SK-N-SH (cell line): ENCODE measurements around the gene GDF9. TPM values are rescaled to one million over a fixed set of nuclear protein-coding genes. Genes with fewer than 3 reads are reported as not detected.

Source experiments
- CTCF ChIA-PET: fragments of 300-600, 350-600 bp; formaldehyde crosslinking; extraction: SDS; loops from one replicate; lab custom pipeline; 2021; lab: Yijun Ruan, JAX
- POLR2A ChIA-PET: fragments of 350-600 bp; sonication (Branson Sonifier 250); formaldehyde crosslinking; extraction: SDS; loops from one replicate; lab custom pipeline; 2020; ENCODE audit warnings: antibody characterized with exemption, inconsistent platforms; lab: Yijun Ruan, JAX
- DNase-seq: peaks from one replicate; pipeline ENCODE4 v3.0.0; 2012
- H2AFZ ChIP-seq: fragments of 200-600 bp; sonication (generic); 2 replicates; pipeline ENCODE4 v1.8.1; 2016; ENCODE audit warnings: antibody characterized with exemption, mild to moderate bottlenecking, low read depth
- H3F3A ChIP-seq: fragments of 200-600 bp; sonication (generic); replicated peaks from 2 replicates; pipeline ENCODE3; 2016; ENCODE audit warnings: antibody characterized with exemption, mild to moderate bottlenecking; ENCODE audit not compliant: insufficient read depth
- H3K27ac ChIP-seq, 2 experiments: fragments of 200-500 bp in 1 of 2; fragments of 200-600 bp in 1 of 2; sonication (Bioruptor generic) in 1 of 2; sonication (generic), shearing (Covaris generic) in 1 of 2; 2 replicates each; pipeline versions ENCODE4 v1.5.1 to v1.6.1; 2014 to 2016; ENCODE audit warnings: low read depth in 2 of 2, inconsistent platforms in 1 of 2, low read length in 1 of 2, mild to moderate bottlenecking in 1 of 2, mixed read lengths in 1 of 2
- H3K27me3 ChIP-seq: fragments of 200-600 bp; sonication (generic), shearing (Covaris generic); 2 replicates; pipeline ENCODE4 v1.6.1; 2016; ENCODE audit warnings: mixed run types; ENCODE audit not compliant: insufficient read depth
- H3K36me3 ChIP-seq, 2 experiments: fragments of 200-500 bp in 1 of 2; fragments of 200-600 bp in 1 of 2; sonication (Bioruptor generic) in 1 of 2; sonication (generic) in 1 of 2; replicated peaks in 1 of 2; 2 replicates each; pipeline versions ENCODE3 to v1.5.1; 2014 to 2016; ENCODE audit warnings: low read length in 1 of 2, mild to moderate bottlenecking in 1 of 2; ENCODE audit not compliant: insufficient read depth in 2 of 2, control insufficient read depth in 1 of 2
- H3K4me1 ChIP-seq, 2 experiments: fragments of 200-500 bp in 1 of 2; fragments of 200-600 bp in 1 of 2; sonication (Bioruptor generic) in 1 of 2; sonication (generic), shearing (Covaris generic) in 1 of 2; 2 replicates each; pipeline versions ENCODE4 v1.5.1 to v1.6.1; 2014 to 2016; ENCODE audit warnings: low read depth in 1 of 2, low read length in 1 of 2, mixed run types in 1 of 2; ENCODE audit not compliant: insufficient read depth in 2 of 2, control insufficient read depth in 1 of 2
- H3K4me2 ChIP-seq: fragments of 200-600 bp; sonication (generic), shearing (Covaris generic); 2 replicates; pipeline ENCODE4 v1.6.1; 2017; ENCODE audit warnings: mixed run types
- H3K4me3 ChIP-seq, 2 experiments: fragments of 200-500 bp in 1 of 2; fragments of 200-600 bp in 1 of 2; sonication (Bioruptor generic) in 1 of 2; sonication (generic), shearing (Covaris generic) in 1 of 2; 2 replicates each; pipeline versions ENCODE4 v1.5.1 to v1.8.1; 2014 to 2016; ENCODE audit warnings: low read depth in 2 of 2, inconsistent platforms in 1 of 2, low read length in 1 of 2, mild to moderate bottlenecking in 1 of 2, mixed read lengths in 1 of 2, moderate library complexity in 1 of 2
- H3K79me2 ChIP-seq: fragments of 200-600 bp; sonication (generic); 2 replicates; pipeline ENCODE4 v1.8.1; 2017; ENCODE audit warnings: mild to moderate bottlenecking; ENCODE audit not compliant: insufficient read depth
- H3K9ac ChIP-seq: fragments of 200-600 bp; sonication (generic); 2 replicates; pipeline ENCODE4 v1.6.1; 2017; ENCODE audit warnings: mixed run types
- H3K9me2 ChIP-seq: fragments of 200-600 bp; sonication (generic); 2 replicates; pipeline ENCODE4 v1.6.1; 2017; ENCODE audit warnings: mixed run types
- H3K9me3 ChIP-seq: fragments of 200-600 bp; sonication (generic); 2 replicates; pipeline ENCODE4 v1.6.1; 2017; ENCODE audit warnings: mixed run types, mild to moderate bottlenecking, moderate library complexity
- H4K20me1 ChIP-seq: fragments of 200-600 bp; sonication (generic); 2 replicates; pipeline ENCODE4 v1.6.1; 2017; ENCODE audit warnings: mild to moderate bottlenecking, mixed run types; ENCODE audit not compliant: insufficient read depth
- CHD2 ChIP-seq: fragments of 150-350 bp; IDR thresholded peaks from 2 replicates; pipeline ENCODE4 v1.6.1; 2018; ENCODE audit warnings: low read length; ENCODE audit not compliant: partially characterized antibody
- ELF1 ChIP-seq: IDR thresholded peaks from 2 replicates; pipeline ENCODE4 v1.4.0; 2012
- EZH2phosphoT487 ChIP-seq: fragments of 200-600 bp; sonication (generic); IDR thresholded peaks from 2 replicates; pipeline ENCODE4 v1.6.1; 2017; ENCODE audit warnings: low read depth, mixed run types, mild to moderate bottlenecking, antibody characterized with exemption, moderate library complexity, borderline replicate concordance
- FOSL2 ChIP-seq: IDR thresholded peaks from 2 replicates; pipeline ENCODE4 v1.4.0; 2012; ENCODE audit warnings: low read depth, mild to moderate bottlenecking, moderate library complexity, borderline replicate concordance
- FOXJ3 ChIP-seq: sonication (generic); formaldehyde crosslinking; IDR thresholded peaks from 2 replicates; pipeline ENCODE4 v1.5.1; 2020; ENCODE audit warnings: mild to moderate bottlenecking, missing genetic modification reagents
- FOXM1 ChIP-seq: IDR thresholded peaks from 2 replicates; pipeline ENCODE4 v1.4.0; 2012; ENCODE audit warnings: low read depth, mild to moderate bottlenecking
- GABPA ChIP-seq: IDR thresholded peaks from 2 replicates; pipeline ENCODE4 v1.4.0; 2012; ENCODE audit warnings: low read depth, mild to moderate bottlenecking
- IRF3 ChIP-seq: fragments of 150-350 bp; IDR thresholded peaks from 2 replicates; pipeline ENCODE4 v1.6.1; 2016; ENCODE audit warnings: mild to moderate bottlenecking, low read depth, low read length
- MAX ChIP-seq: IDR thresholded peaks from 2 replicates; pipeline ENCODE4 v1.4.0; 2012; ENCODE audit warnings: low read depth
- NRF1 ChIP-seq: IDR thresholded peaks from 2 replicates; pipeline ENCODE4 v1.6.1; 2012; ENCODE audit warnings: low read depth, mild to moderate bottlenecking, low read length
- PBX3 ChIP-seq: IDR thresholded peaks from 2 replicates; pipeline ENCODE4; 2012
- RAD21 ChIP-seq: IDR thresholded peaks from 2 replicates; pipeline ENCODE4 v1.6.1; 2012; ENCODE audit warnings: mild to moderate bottlenecking, low read length
- REST ChIP-seq: IDR thresholded peaks from 2 replicates; pipeline ENCODE4 v1.6.1; 2012; ENCODE audit warnings: mild to moderate bottlenecking, low read depth, low read length, moderate library complexity
- RFX5 ChIP-seq: IDR thresholded peaks from 2 replicates; pipeline ENCODE4 v1.6.1; 2012; ENCODE audit warnings: mild to moderate bottlenecking, improper control_type of control experiment, low read length
- RXRA ChIP-seq: IDR thresholded peaks from 2 replicates; pipeline ENCODE4 v1.4.0; 2012; ENCODE audit warnings: low read depth, mild to moderate bottlenecking, borderline replicate concordance
- USF2 ChIP-seq: fragments of 150-350 bp; IDR thresholded peaks from 2 replicates; pipeline ENCODE4 v1.6.1; 2017; ENCODE audit warnings: antibody characterized with exemption, low read length, low read depth, borderline replicate concordance
- ZBTB33 ChIP-seq: IDR thresholded peaks from 2 replicates; pipeline ENCODE4 v1.4.0; 2012; ENCODE audit warnings: low read depth, borderline replicate concordance
- WGBS: methylation state at CpG from one replicate; pipeline ENCODE4 v1.1.6; 2017; ENCODE audit warnings: low lambda C conversion rate; 5-methylcytosine and 5-hydroxymethylcytosine counted together
- polyA plus RNA-seq, 3 experiments: library from polyadenylated mRNA; depleted of rRNA; stranded (reverse); fragments of >200 nt; gene quantifications; 2 replicates each; pipeline ENCODE4 v1.2.3, GENCODE V29; 2012

The GDF9 gene
- polyA plus RNA-seq, 1 of the 3 experiments (the other 2 are of a cell fraction), result 0.82 TPM

GRCh38 chr5:132873930-132874271 lies 7.6 kb upstream of the GDF9 start:
- Histone ChIP-seq H3K4me2 (no peak overlapping the region), H3K9me2 (no peaks in the 10 kb centered on the region), H3K9me3 (no peaks in the 10 kb centered on the region), H3K9ac (no peak overlapping the region), H3K36me3 (peaks cover 49 to 85% of the 10 kb centered on the region in 2 experiments), H3K79me2 (no peaks in the 10 kb centered on the region; the same call in 1 of the 2 replicates), H3K27me3 (no peaks in the 10 kb centered on the region), H4K20me1 (0 out of 2 replicates have a peak, but pooled peaks cover 3% of the 10 kb centered on the region), H3K4me1 (peaks cover 0 to 4% of the 10 kb centered on the region in 2 experiments; a peak in 1 of 4 replicates), H2AFZ (no peak overlapping the region), H3K4me3 (no peak overlapping the region), H3F3A (peaks cover 16% of the 10 kb centered on the region), H3K27ac (no peak overlapping the region)
- WGBS, result 96% methylated on average over 3 of the region's 3 CpGs
- CTCF ChIA-PET, result interaction anchor here (1.5 to 1.6 kb wide), 2 partner anchors 10 to 45 kb away, joined by 4 to 8 read pairs; no protein-coding TSS in a partner anchor
- no peak for TF ChIP-seq MAX
- no peak for TF ChIP-seq EZH2phosphoT487
- TF ChIP-seq CHD2, result no peak
- no peak for TF ChIP-seq RXRA
- POLR2A ChIA-PET, result no interaction called here
- DNase-seq, result no peak

- no peaks in the 10 kb centered on the region for H3K27me3 ChIP-seq
- no peak for DNase-seq
- H3K4me3 ChIP-seq, result no peak within 1 kb of the TSS
- H4K20me1 ChIP-seq, result 0 out of 2 replicates have a peak, but pooled peaks cover 3% of the 10 kb centered on the region
- no peak within 1 kb of the TSS for H3K27ac ChIP-seq
- H3K9me2 ChIP-seq, result no peaks in the 10 kb centered on the region
- no peak within 1 kb of the TSS for H3K4me2 ChIP-seq
- ChIA-PET POLR2A (no interaction called here), CTCF (interaction anchor here (1.3 to 11.1 kb wide), 4 partner anchors 10 to 44 kb away, joined by 4 to 75 read pairs (median 6); partner anchors contain the start of gene SHROOM1)
- no peak within 1 kb of the TSS for H3K9ac ChIP-seq
- WGBS, result 78% methylated on average over 6 of the region's 6 CpGs
- no peaks in the 10 kb centered on the region for H3K9me3 ChIP-seq
- H2AFZ ChIP-seq, result no peak within 1 kb of the TSS
- H3K4me1 ChIP-seq, result peaks cover 0 to 4% of the 10 kb centered on the region in 2 experiments; a peak in 1 of 4 replicates
- H3K79me2 ChIP-seq, result peaks cover under 1% of the 10 kb centered on the region; the same call in 1 of the 2 replicates
- peaks cover 17% of the 10 kb centered on the region for H3F3A ChIP-seq
- peaks cover 49 to 85% of the 10 kb centered on the region in 2 experiments for H3K36me3 ChIP-seq
- TF ChIP-seq FOSL2 (no peak), IRF3 (no peak), ELF1 (no peak), RAD21 (no peak), FOXM1 (no peak), GABPA (no peak), USF2 (no peak), PBX3 (no peak), REST (no peak), NRF1 (no peak), FOXJ3 (CRISPR knock-in tag) (no peak), ZBTB33 (no peak), RFX5 (no peak)
These were observed 7.1 kb upstream of the GDF9 start, which contains the start of gene LEAP2 for GRCh38 chr5:132873119-132873929. Gene LEAP2 (plus strand): TSS chr5:132873668. CDS start chr5:132873695, 27 bp downstream.
